ENCODE data around the gene RALGAPA2.

GRCh38 chr20:20668639-20669038 is 43.8 kb downstream of the RALGAPA2 start:
- TF ChIP-seq EZH2 (IDR thresholded peaks at IDR 0.05; ENCODE audit: low read length, missing control alignments) (no peak), CTCF (conservative IDR thresholded peaks at IDR 0.05 in 1 of 2, IDR thresholded peaks at IDR 0.05 in 1 of 2; ENCODE audit: low read depth in 1 of 2, low read length in 2 of 2) (no peak)
